KMS-11 (cell line): ENCODE measurements around the gene BAZ2B.

Experiments
- H2AFZ ChIP-seq: fragments of 200-600 bp; sonication (generic); 2 replicates; pipeline ENCODE4 v1.6.1; 2016; ENCODE audit warnings: antibody characterized with exemption, mixed run types, low read depth
- H3K27ac ChIP-seq: fragments of 200-600 bp; sonication (generic); 2 replicates; pipeline ENCODE4 v1.6.1; 2016; ENCODE audit warnings: mild to moderate bottlenecking, mixed run types
- H3K27me3 ChIP-seq: fragments of 200-600 bp; sonication (generic); 2 replicates; pipeline ENCODE4 v1.6.1; 2017; ENCODE audit warnings: mild to moderate bottlenecking, low read depth, mixed run types, moderate library complexity; ENCODE audit not compliant: insufficient read depth
- H3K36me3 ChIP-seq: fragments of 200-600 bp; sonication (generic); 2 replicates; pipeline ENCODE4 v1.6.1; 2017; ENCODE audit warnings: mild to moderate bottlenecking, mixed run types; ENCODE audit not compliant: insufficient read depth
- H3K4me1 ChIP-seq: fragments of 200-600 bp; sonication (generic); 2 replicates; pipeline ENCODE4 v1.6.1; 2016; ENCODE audit warnings: mild to moderate bottlenecking, low read depth, mixed run types; ENCODE audit not compliant: poor library complexity, severe bottlenecking
- H3K4me2 ChIP-seq: fragments of 200-600 bp; sonication (generic); 2 replicates; pipeline ENCODE4 v1.7.0; 2016; ENCODE audit warnings: mild to moderate bottlenecking, mixed run types
- H3K4me3 ChIP-seq: fragments of 200-600 bp; sonication (generic); IDR thresholded peaks from 2 replicates; pipeline ENCODE4 v1.6.1; 2017; ENCODE audit warnings: low read depth, low read length, mixed read lengths; ENCODE audit not compliant: insufficient read depth
- H3K79me2 ChIP-seq: fragments of 200-600 bp; sonication (generic); 2 replicates; pipeline ENCODE4 v1.6.1; 2016; ENCODE audit warnings: low read depth, mixed run types; ENCODE audit not compliant: insufficient read depth
- H3K9ac ChIP-seq: fragments of 200-600 bp; sonication (generic); 2 replicates; pipeline ENCODE4 v1.6.1; 2016; ENCODE audit warnings: mild to moderate bottlenecking, mixed run types
- H4K20me1 ChIP-seq: fragments of 200-600 bp; sonication (generic); 2 replicates; pipeline ENCODE4 v1.6.1; 2016; ENCODE audit warnings: mild to moderate bottlenecking, mixed run types; ENCODE audit not compliant: insufficient read depth
- TF ChIP-seq, protein P1 (sequence below): fragments of 200-600 bp; sonication (generic); conservative IDR thresholded peaks from 2 replicates; pipeline ENCODE4 v1.6.1; 2017; ENCODE audit warnings: low read depth, mild to moderate bottlenecking, antibody characterized with exemption, low read length, moderate library complexity, mixed read lengths

The BAZ2B gene

DNA sequence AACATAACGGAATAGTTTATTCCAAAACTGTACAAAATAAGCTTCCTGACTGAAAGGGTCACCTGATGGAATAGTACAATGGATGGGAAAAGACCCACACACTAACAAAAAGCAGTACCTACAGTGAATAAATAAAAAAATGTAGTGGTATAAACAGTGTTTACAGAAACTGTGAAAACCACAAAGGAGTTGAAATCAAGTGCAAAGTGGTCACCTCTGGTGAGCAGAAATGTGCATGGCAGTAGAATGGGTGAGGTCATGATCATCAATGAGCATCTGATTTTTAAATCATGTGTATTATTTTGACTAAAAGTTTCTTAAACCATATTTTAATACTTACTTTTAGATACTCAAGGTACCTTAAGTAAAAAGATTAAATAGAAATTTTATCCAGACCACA, 341.2 kb downstream of the BAZ2B start:
- Histone ChIP-seq H2AFZ (no peak overlapping the region), H3K9ac (no peak overlapping the region), H3K27me3 (no peaks in the 10 kb centered on the region), H3K36me3 (no peaks in the 10 kb centered on the region), H3K4me2 (no peak overlapping the region), H3K4me1 (peaks cover 12% of the 10 kb centered on the region), H3K4me3 (no peak overlapping the region), H4K20me1 (no peaks in the 10 kb centered on the region), H3K79me2 (no peaks in the 10 kb centered on the region), H3K27ac (no peak overlapping the region)
- TF ChIP-seq, protein P1, sequence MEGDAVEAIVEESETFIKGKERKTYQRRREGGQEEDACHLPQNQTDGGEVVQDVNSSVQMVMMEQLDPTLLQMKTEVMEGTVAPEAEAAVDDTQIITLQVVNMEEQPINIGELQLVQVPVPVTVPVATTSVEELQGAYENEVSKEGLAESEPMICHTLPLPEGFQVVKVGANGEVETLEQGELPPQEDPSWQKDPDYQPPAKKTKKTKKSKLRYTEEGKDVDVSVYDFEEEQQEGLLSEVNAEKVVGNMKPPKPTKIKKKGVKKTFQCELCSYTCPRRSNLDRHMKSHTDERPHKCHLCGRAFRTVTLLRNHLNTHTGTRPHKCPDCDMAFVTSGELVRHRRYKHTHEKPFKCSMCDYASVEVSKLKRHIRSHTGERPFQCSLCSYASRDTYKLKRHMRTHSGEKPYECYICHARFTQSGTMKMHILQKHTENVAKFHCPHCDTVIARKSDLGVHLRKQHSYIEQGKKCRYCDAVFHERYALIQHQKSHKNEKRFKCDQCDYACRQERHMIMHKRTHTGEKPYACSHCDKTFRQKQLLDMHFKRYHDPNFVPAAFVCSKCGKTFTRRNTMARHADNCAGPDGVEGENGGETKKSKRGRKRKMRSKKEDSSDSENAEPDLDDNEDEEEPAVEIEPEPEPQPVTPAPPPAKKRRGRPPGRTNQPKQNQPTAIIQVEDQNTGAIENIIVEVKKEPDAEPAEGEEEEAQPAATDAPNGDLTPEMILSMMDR, result no peak

DNA sequence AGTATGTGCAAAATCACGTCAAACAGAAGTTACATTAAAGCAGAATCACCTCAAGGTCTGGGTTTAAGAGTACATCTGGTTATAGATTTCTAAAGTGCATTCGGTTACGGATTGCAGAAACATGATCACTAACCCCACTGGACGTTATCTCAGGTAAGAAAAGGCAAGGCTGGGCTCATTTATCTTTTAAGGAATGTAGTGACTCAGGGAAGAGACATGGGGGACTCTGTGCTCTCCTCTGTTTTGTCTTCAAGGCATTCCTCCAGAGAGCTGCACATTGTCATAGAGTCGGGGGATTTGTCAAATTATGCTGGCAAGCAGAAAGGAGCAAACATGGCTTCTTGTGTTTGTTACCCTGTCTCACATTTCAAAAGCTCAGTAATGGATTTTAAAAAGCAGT, 344.2 kb downstream of the BAZ2B start:
- H4K20me1 ChIP-seq, result no peaks in the 10 kb centered on the region
- TF ChIP-seq, protein P1, result no peak
- H3K4me2 ChIP-seq, result no peak overlapping the region
- H3K4me1 ChIP-seq, result peaks cover 12% of the 10 kb centered on the region
- no peaks in the 10 kb centered on the region for H3K79me2 ChIP-seq
- H3K27me3 ChIP-seq, result no peaks in the 10 kb centered on the region
- H3K36me3 ChIP-seq, result no peaks in the 10 kb centered on the region
- no peak overlapping the region for H3K4me3 ChIP-seq
- H3K27ac ChIP-seq, result no peak overlapping the region
- no peak overlapping the region for H2AFZ ChIP-seq
- H3K9ac ChIP-seq, result no peak overlapping the region

DNA sequence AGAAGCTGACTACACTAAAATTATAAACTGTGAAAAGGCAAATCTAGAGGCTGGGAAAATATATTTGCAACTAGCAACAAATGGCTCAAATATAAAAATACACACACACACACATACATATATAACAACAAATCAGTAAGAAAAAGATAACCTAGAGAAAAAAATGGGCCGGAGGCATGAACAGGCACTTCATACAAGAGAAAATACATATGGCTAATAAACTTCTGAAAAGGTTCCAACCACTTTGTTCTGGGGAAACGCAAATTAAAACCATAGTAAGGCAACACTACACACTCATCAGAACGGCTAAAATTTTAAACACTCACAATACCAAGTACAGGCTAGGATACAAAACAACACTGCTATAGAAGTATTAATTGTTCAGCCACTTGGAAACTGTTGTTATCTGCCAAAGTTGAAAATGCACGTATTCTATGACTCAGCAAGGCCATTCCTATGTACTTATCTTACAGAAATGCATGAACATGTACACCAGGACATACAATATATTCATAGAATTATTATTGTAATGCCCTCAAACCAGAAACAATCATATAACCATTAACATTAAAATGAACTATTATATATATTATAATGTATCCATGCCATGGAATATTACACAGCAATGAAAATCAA, 345.5 kb downstream of the BAZ2B start:
- Histone ChIP-seq H3K27me3 (no peaks in the 10 kb centered on the region), H3K4me2 (no peak overlapping the region), H3K4me3 (no peak overlapping the region), H3K79me2 (no peaks in the 10 kb centered on the region), H2AFZ (no peak overlapping the region), H3K27ac (no peak overlapping the region), H4K20me1 (no peaks in the 10 kb centered on the region), H3K36me3 (no peaks in the 10 kb centered on the region), H3K4me1 (peaks cover 12% of the 10 kb centered on the region), H3K9ac (no peak overlapping the region)
- TF ChIP-seq, protein P1, result no peak
